Keratinocyte (primary cell): Measurements from ENCODE around the gene BCL2L11. TPM values are rescaled to one million over a fixed set of nuclear protein-coding genes. Genes with fewer than 3 reads are reported as not detected.

ENCODE experiments used
- DNase-seq: peaks from one replicate; pipeline ENCODE4 v3.0.0-alpha.2; 2011; ENCODE audit warnings: low read depth, missing footprints, low spot score
- FAIRE-seq: peaks from 2 replicates; lab custom pipeline; 2011; peaks lifted over from hg19 to GRCh38; lab: Jason Lieb, UNC
- H2AFZ ChIP-seq: 2 replicates; pipeline ENCODE4 v1.6.0; 2012; ENCODE audit warnings: low read length, control low read depth, inconsistent platforms; ENCODE audit not compliant: control insufficient read depth
- H3K27ac ChIP-seq: 2 replicates; pipeline ENCODE4 v1.5.1; 2011; ENCODE audit warnings: low read length; ENCODE audit not compliant: control insufficient read depth, insufficient read depth
- H3K27me3 ChIP-seq: 3 replicates; pipeline ENCODE4 v1.6.0; 2011; ENCODE audit warnings: low read length; ENCODE audit not compliant: control insufficient read depth, insufficient read depth; ENCODE audit errors: extremely low read depth
- H3K36me3 ChIP-seq, 2 experiments: 2 replicates in 1 of 2; 3 replicates in 1 of 2; pipeline ENCODE4 v1.5.1; 2011; ENCODE audit warnings: low read length in 2 of 2, mild to moderate bottlenecking in 1 of 2; ENCODE audit not compliant: control insufficient read depth in 2 of 2, insufficient read depth in 2 of 2; ENCODE audit errors: extremely low read depth in 1 of 2
- H3K4me1 ChIP-seq: 3 replicates; pipeline ENCODE4 v1.5.1; 2011; ENCODE audit warnings: low read length; ENCODE audit not compliant: control insufficient read depth, insufficient read depth; ENCODE audit errors: extremely low read depth
- H3K4me2 ChIP-seq: 3 replicates; pipeline ENCODE4 v1.6.0; 2011; ENCODE audit warnings: low read depth, low read length; ENCODE audit not compliant: control insufficient read depth, insufficient read depth; ENCODE audit errors: extremely low read depth
- H3K4me3 ChIP-seq, 3 experiments: fragments of 200-600 bp in 1 of 3; sonication (generic) in 1 of 3; 2 replicates in 2 of 3; 3 replicates in 1 of 3; pipeline ENCODE4 v1.5.1; 2011 to 2016; ENCODE audit warnings: low read length in 3 of 3, mild to moderate bottlenecking in 3 of 3, control low read depth in 2 of 3, inconsistent platforms in 1 of 3, low read depth in 1 of 3, mixed read lengths in 1 of 3, mixed run types in 1 of 3, moderate library complexity in 1 of 3; ENCODE audit not compliant: control insufficient read depth in 2 of 3, insufficient read depth in 2 of 3; ENCODE audit errors: extremely low read depth in 1 of 3
- H3K79me2 ChIP-seq: 2 replicates; pipeline ENCODE4 v1.6.0; 2012; ENCODE audit warnings: low read length; ENCODE audit not compliant: control insufficient read depth, insufficient read depth
- H3K9ac ChIP-seq: 3 replicates; pipeline ENCODE4 v1.6.0; 2011; ENCODE audit warnings: low read length; ENCODE audit not compliant: control insufficient read depth, insufficient read depth; ENCODE audit errors: extremely low read depth
- H3K9me1 ChIP-seq: 3 replicates; pipeline ENCODE4 v1.6.0; 2011; ENCODE audit warnings: low read length; ENCODE audit not compliant: control insufficient read depth, insufficient read depth; ENCODE audit errors: extremely low read depth
- H3K9me3 ChIP-seq: 2 replicates; pipeline ENCODE4 v1.5.1; 2012; ENCODE audit warnings: low read depth, low read length; ENCODE audit not compliant: control insufficient read depth
- H4K20me1 ChIP-seq: 3 replicates; pipeline ENCODE4 v1.6.0; 2011; ENCODE audit warnings: low read length; ENCODE audit not compliant: control insufficient read depth, insufficient read depth; ENCODE audit errors: extremely low read depth
- CTCF ChIP-seq, 3 experiments: IDR thresholded peaks in 1 of 3; conservative IDR thresholded peaks in 1 of 3; optimal IDR thresholded peaks in 1 of 3; 2 replicates in 2 of 3; 3 replicates in 1 of 3; pipeline versions ENCODE3 to v1.5.1; 2011; ENCODE audit warnings: low read length in 3 of 3, mild to moderate bottlenecking in 3 of 3, moderate library complexity in 2 of 3, control low read depth in 1 of 3, inconsistent platforms in 1 of 3; ENCODE audit not compliant: insufficient read depth in 2 of 3; ENCODE audit errors: extremely low read depth in 1 of 3
- EZH2 ChIP-seq: IDR thresholded peaks from one replicate; pipeline ENCODE4 v1.6.1; 2012; ENCODE audit warnings: inconsistent platforms, mild to moderate bottlenecking, low read length, moderate library complexity
- dilution Hi-C: fragments of 300-500 bp; cut with MboI; formaldehyde crosslinking; loops from one replicate; pipeline ENCODE4 v1.7.0; 2020; ENCODE audit warnings: low sequenced_read_pairs; ENCODE audit not compliant: extremely low pct_ligation_motif_present
- polyA plus RNA-seq, 5 experiments: library from polyadenylated mRNA; depleted of rRNA in 3 of 5; stranded (reverse) in 3 of 5; stranded (forward) in 1 of 5; unstranded in 1 of 5; fragments of >200 nt; gene quantifications; 1 replicate in 1 of 5; 2 replicates in 3 of 5; 3 replicates in 1 of 5; pipeline versions ENCODE4 v1.2.1 to v1.2.3, GENCODE V29; 2011 to 2012; ENCODE audit warnings: missing spikeins in 2 of 5, low read depth in 1 of 5, low replicate concordance in 1 of 5

The BCL2L11 gene
- polyA plus RNA-seq, 1 donor (not counting 4 experiments of a cell fraction or from before 2014, with no cell fraction given), result 1.9 TPM

GRCh38 chr2:111116011-111116746, 4.5 kb upstream of the BCL2L11 start:
- dilution Hi-C loops, result no loop called here
- H3K4me2 ChIP-seq, result no peak overlapping the region
- H3K27me3 ChIP-seq, result no peaks in the 10 kb centered on the region

GRCh38 chr2:111116843-111117597, 3.7 kb upstream of the BCL2L11 start:
- Histone ChIP-seq H3K9ac (peak overlapping the region; percentile 53), H3K27ac (no peak overlapping the region), H4K20me1 (no peaks in the 10 kb centered on the region), H3K4me3 (peak overlapping the region; percentile 26 to 68 (median 60)), H2AFZ (peak overlapping the region; percentile 71), H3K9me3 (no peaks in the 10 kb centered on the region), H3K9me1 (no peaks in the 10 kb centered on the region), H3K27me3 (no peaks in the 10 kb centered on the region), H3K4me2 (peak overlapping the region; percentile 81), H3K79me2 (peaks cover 5% of the 10 kb centered on the region), H3K36me3 (no peaks in the 10 kb centered on the region), H3K4me1 (peaks cover 20% of the 10 kb centered on the region)
- DNase-seq (no peak), FAIRE-seq (peak; percentile 83)
- dilution Hi-C loops, result no loop called here
- TF ChIP-seq EZH2 (no peak), CTCF (optimal IDR thresholded peaks at IDR 0.05 in 1 of 3, IDR thresholded peaks at IDR 0.05 in 1 of 3, conservative IDR thresholded peaks at IDR 0.05 in 1 of 3; ENCODE audit: extremely low read depth in 1 of 3, insufficient read depth in 2 of 3, low read length in 3 of 3) (peak; percentile 87 to 93 (median 93))

More at GRCh38 chr2:111116011-111116746, 4.5 kb upstream of the BCL2L11 start:
- H3K4me3 ChIP-seq, result no peak overlapping the region
- no peak overlapping the region for H2AFZ ChIP-seq
- no peaks in the 10 kb centered on the region for H3K9me1 ChIP-seq
- H4K20me1 ChIP-seq, result no peaks in the 10 kb centered on the region
- no peak overlapping the region for H3K27ac ChIP-seq
- no peaks in the 10 kb centered on the region for H3K79me2 ChIP-seq
- FAIRE-seq (no peak), DNase-seq (no peak)
- peaks cover 20% of the 10 kb centered on the region for H3K4me1 ChIP-seq
- TF ChIP-seq CTCF (optimal IDR thresholded peaks at IDR 0.05 in 1 of 3, IDR thresholded peaks at IDR 0.05 in 1 of 3, conservative IDR thresholded peaks at IDR 0.05 in 1 of 3; ENCODE audit: extremely low read depth in 1 of 3, insufficient read depth in 2 of 3, low read length in 3 of 3), result no peak
- no peak for TF ChIP-seq EZH2
- no peak overlapping the region for H3K9ac ChIP-seq
- no peaks in the 10 kb centered on the region for H3K36me3 ChIP-seq
- no peaks in the 10 kb centered on the region for H3K9me3 ChIP-seq
